WERI-Rb-1 (cell line): Measurements from ENCODE around the gene DNPH1.

Source experiments
- DNase-seq: peaks from one replicate; pipeline ENCODE4 v3.0.0-alpha.2; 2020
- H3K27ac ChIP-seq: fragments of 250-450 bp; sonication (Bioruptor Pico); 2 replicates; pipeline ENCODE4 v1.5.1; 2020; ENCODE audit warnings: mild to moderate bottlenecking, moderate library complexity
- H3K27me3 ChIP-seq: fragments of 250-450 bp; sonication (Bioruptor Pico); 2 replicates; pipeline ENCODE4 v1.5.1; 2021; ENCODE audit warnings: mild to moderate bottlenecking, low read depth, moderate library complexity; ENCODE audit not compliant: insufficient read depth, severe bottlenecking
- H3K36me3 ChIP-seq: fragments of 250-450 bp; sonication (Bioruptor Pico); 2 replicates; pipeline ENCODE4 v1.5.1; 2020; ENCODE audit warnings: mild to moderate bottlenecking, moderate library complexity
- H3K4me3 ChIP-seq: 2 replicates; pipeline ENCODE4 v1.5.1; 2011; ENCODE audit warnings: low read depth, mild to moderate bottlenecking, control low read depth, low read length
- H3K9me3 ChIP-seq: fragments of 250-450 bp; sonication (Bioruptor Pico); 2 replicates; pipeline ENCODE4 v1.5.1; 2021; ENCODE audit warnings: mild to moderate bottlenecking, moderate library complexity; ENCODE audit not compliant: severe bottlenecking
- CTCF ChIP-seq: IDR thresholded peaks from 2 replicates; pipeline ENCODE4 v1.5.1; 2011; ENCODE audit warnings: low read depth, mild to moderate bottlenecking, control low read depth, inconsistent platforms, low read length

DNPH1 gene

DNA sequence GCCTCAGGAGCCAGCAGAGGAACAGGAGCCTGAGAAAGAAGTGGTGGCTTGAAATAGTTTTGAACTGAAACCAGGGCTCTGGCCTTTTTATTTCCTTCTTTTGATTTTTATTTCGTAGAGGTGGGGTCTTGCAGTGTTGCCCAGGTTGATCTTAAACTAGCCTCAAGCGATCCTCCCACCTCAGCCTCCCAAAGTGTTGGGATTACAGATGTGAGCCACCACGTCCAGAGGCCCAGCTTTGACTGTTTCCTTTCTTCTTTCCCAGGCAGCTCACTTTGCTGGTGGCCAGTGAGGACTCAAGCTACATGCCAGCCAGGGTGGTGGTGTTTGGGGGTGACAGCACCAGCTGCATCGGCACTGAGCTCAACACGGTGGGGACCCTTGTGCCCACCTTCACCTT lies 26.8 kb downstream of the DNPH1 start:
- Histone ChIP-seq H3K27me3 (no peaks in the 10 kb centered on the region), H3K4me3 (no peak overlapping the region), H3K36me3 (peaks cover 42% of the 10 kb centered on the region), H3K9me3 (no peaks in the 10 kb centered on the region), H3K27ac (no peak overlapping the region)
- TF ChIP-seq CTCF, result no peak
- no peak for DNase-seq

- Histone ChIP-seq H3K4me3 (no peak overlapping the region), H3K27me3 (no peaks in the 10 kb centered on the region), H3K36me3 (peaks cover 55% of the 10 kb centered on the region), H3K27ac (no peak overlapping the region), H3K9me3 (no peaks in the 10 kb centered on the region)
- DNase-seq, result no peak
- TF ChIP-seq CTCF, result no peak
These were observed 28.7 kb downstream of the DNPH1 start for GRCh38 chr6:43200541-43200940.

DNA sequence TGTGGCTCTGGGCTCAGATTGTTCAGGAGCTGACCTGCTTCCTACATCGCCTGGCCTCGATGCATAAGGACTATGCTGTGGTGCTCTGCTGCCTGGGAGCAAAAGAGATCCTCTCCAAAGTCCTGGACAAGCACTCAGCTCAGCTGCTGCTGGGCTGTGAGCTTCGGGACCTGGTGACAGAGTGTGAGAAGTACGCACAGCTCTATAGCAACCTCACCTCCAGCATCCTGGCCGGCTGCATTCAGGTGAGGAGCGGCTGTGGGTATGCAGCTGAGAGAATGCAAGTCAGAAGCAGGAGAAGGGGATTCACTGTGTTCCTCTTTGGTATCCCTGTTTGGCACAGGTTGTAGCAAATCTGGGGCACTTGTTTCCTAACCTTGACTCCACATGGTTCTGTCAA lies 29.4 kb downstream of the DNPH1 start:
- H3K4me3 ChIP-seq, result no peak overlapping the region
- H3K27ac ChIP-seq, result no peak overlapping the region
- DNase-seq, result no peak
- no peaks in the 10 kb centered on the region for H3K27me3 ChIP-seq
- no peak for TF ChIP-seq CTCF
- H3K36me3 ChIP-seq, result peaks cover 56% of the 10 kb centered on the region
- H3K9me3 ChIP-seq, result no peaks in the 10 kb centered on the region

- no peak for TF ChIP-seq CTCF
- Histone ChIP-seq H3K27me3 (no peaks in the 10 kb centered on the region), H3K4me3 (no peak overlapping the region), H3K27ac (no peak overlapping the region), H3K9me3 (no peaks in the 10 kb centered on the region), H3K36me3 (peaks cover 67% of the 10 kb centered on the region)
- no peak for DNase-seq
These were observed 32.9 kb downstream of the DNPH1 start for GRCh38 chr6:43196337-43196736.

GRCh38 chr6:43193929-43194328 lies 35.4 kb downstream of the DNPH1 start:
- H3K27ac ChIP-seq, result no peak overlapping the region
- no peaks in the 10 kb centered on the region for H3K9me3 ChIP-seq
- no peak overlapping the region for H3K4me3 ChIP-seq
- TF ChIP-seq CTCF, result no peak
- DNase-seq, result no peak
- no peaks in the 10 kb centered on the region for H3K27me3 ChIP-seq
- H3K36me3 ChIP-seq, result peaks cover 65% of the 10 kb centered on the region

DNA sequence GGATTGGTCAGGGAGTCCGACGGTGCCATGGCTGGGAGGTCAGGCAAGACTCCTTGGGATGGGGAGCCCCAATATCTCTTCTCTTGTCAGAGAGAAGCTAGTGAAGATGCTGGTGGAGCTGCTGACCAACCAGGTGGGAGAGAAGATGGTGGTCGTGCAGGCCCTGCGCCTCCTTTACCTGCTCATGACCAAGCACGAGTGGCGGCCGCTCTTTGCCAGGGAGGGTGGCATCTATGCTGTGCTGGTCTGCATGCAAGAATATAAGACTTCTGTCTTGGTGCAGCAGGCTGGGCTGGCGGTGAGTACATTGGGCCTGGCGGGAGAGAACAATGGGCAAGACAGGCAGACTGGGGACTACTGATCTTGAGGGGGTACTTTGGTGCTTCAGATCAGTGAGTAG lies 36.4 kb downstream of the DNPH1 start:
- Histone ChIP-seq H3K27ac (no peak overlapping the region), H3K36me3 (peaks cover 74% of the 10 kb centered on the region), H3K27me3 (no peaks in the 10 kb centered on the region), H3K9me3 (no peaks in the 10 kb centered on the region), H3K4me3 (no peak overlapping the region)
- TF ChIP-seq CTCF, result no peak
- no peak for DNase-seq
